Gastroesophageal sphincter (tissue), 3 donors: Measurements from ENCODE around the gene CNOT6L.

Source experiments
- POLR2A ChIP-seq, 2 donors: fragments of 450-650 bp; IDR thresholded peaks; one replicate each; pipeline ENCODE4 v1.6.1; 2017; ENCODE audit warnings: antibody characterized with exemption in 2 of 2, mild to moderate bottlenecking in 2 of 2, moderate library complexity in 1 of 2
- POLR2AphosphoS5 ChIP-seq: sonication (generic); formaldehyde crosslinking; IDR thresholded peaks from one replicate; pipeline ENCODE4 v1.6.1; 2017; ENCODE audit warnings: antibody characterized with exemption
- TF ChIP-seq, protein P1 (sequence below), 4 experiments: fragments of 200-600 bp in 2 of 4; fragments of 450-650 bp in 2 of 4; sonication (generic) in 1 of 4; IDR thresholded peaks; one replicate each; pipeline ENCODE4 v1.5.1; 2017 to 2019; ENCODE audit warnings: antibody characterized with exemption in 4 of 4, mild to moderate bottlenecking in 2 of 4, moderate library complexity in 2 of 4

GRCh38 chr4:77695774-77696173, 123.4 kb downstream of the CNOT6L start:
- TF ChIP-seq, protein P1, sequence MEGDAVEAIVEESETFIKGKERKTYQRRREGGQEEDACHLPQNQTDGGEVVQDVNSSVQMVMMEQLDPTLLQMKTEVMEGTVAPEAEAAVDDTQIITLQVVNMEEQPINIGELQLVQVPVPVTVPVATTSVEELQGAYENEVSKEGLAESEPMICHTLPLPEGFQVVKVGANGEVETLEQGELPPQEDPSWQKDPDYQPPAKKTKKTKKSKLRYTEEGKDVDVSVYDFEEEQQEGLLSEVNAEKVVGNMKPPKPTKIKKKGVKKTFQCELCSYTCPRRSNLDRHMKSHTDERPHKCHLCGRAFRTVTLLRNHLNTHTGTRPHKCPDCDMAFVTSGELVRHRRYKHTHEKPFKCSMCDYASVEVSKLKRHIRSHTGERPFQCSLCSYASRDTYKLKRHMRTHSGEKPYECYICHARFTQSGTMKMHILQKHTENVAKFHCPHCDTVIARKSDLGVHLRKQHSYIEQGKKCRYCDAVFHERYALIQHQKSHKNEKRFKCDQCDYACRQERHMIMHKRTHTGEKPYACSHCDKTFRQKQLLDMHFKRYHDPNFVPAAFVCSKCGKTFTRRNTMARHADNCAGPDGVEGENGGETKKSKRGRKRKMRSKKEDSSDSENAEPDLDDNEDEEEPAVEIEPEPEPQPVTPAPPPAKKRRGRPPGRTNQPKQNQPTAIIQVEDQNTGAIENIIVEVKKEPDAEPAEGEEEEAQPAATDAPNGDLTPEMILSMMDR (IDR thresholded peaks at IDR 0.05), result no peak
- no peak for TF ChIP-seq POLR2AphosphoS5
- no peak for TF ChIP-seq POLR2A (IDR thresholded peaks at IDR 0.05)
